HG03139 (cell line): ENCODE results near the gene SMIM45.

ENCODE experiments used
- ATAC-seq: cut with Tn5 transposase; IDR thresholded peaks from one replicate; pipeline ENCODE4 v1.9.1; 2021; ENCODE audit not compliant: unreplicated experiment

SMIM45 gene

GRCh38 chr22:41915786-41916493 lies 36.0 kb upstream of the SMIM45 start:
- ATAC-seq, result no peak

GRCh38 chr22:41916745-41917358 lies 35.1 kb upstream of the SMIM45 start:
- no peak for ATAC-seq

GRCh38 chr22:41917375-41917902 lies 34.5 kb upstream of the SMIM45 start:
- ATAC-seq, result no peak

- ATAC-seq, result no peak
Observed at GRCh38 chr22:41917903-41918791, 33.8 kb upstream of the SMIM45 start.

GRCh38 chr22:41919357-41920224 lies 32.4 kb upstream of the SMIM45 start:
- ATAC-seq, result peak; percentile 39

- peak; percentile 11 for ATAC-seq
Observed at GRCh38 chr22:41920271-41920976, 31.5 kb upstream of the SMIM45 start.

DNA sequence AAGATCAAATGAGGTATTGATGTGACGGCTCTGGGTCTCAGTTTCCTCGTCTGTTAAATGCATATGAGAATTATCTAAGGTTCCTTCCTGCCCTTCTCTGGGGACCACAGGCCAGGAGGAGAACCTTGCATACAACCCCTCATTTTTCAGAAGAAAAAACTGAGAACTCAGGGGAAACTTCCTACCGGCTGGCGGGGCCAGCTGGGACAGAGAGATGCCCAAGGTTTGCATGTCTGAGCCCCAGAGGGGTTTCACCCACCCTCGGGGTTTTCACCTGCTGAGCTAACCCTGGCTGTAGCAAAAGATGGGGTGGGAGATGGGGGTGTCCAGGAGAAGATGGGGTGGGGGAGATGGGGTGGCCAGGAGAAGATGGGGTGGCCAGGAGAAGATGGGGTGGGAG lies 29.6 kb upstream of the SMIM45 start:
- no peak for ATAC-seq

- no peak for ATAC-seq
Observed at GRCh38 chr22:41922940-41923594, 28.9 kb upstream of the SMIM45 start.

DNA sequence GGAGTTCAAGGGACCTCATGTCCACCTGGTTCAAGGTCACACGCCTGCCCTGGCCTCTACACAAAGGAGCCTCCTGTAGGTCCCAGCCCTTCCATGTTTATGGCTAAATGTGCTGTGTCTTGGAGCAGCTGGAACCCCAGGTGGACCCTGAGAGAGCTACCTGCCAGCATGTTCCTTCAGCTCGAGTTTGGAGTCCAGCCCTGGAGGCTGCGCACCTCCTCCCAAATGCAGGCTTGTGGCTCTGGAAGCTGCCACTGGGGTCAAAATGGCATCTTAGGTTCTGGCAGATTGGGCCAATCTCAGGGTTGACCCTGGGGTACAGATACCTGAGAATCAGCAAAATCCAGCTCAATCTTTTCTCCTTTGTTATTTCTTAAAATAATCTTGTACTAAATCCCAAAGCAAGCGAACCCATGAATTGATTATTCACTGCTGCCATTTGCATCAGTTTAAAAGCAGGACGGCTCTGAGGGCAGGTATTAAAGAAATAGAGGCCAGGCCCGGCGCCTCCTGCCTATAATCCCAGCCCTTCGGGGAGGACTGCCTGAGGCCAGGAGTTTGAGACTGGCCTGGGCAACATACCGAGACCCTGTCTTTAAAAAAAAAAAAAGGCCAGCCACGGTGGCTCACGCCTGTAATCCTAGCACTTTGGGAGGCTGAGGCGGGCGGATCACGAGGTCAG lies 28.2 kb upstream of the SMIM45 start:
- no peak for ATAC-seq

GRCh38 chr22:41925783-41926460 lies 26.0 kb upstream of the SMIM45 start:
- ATAC-seq, result no peak

- ATAC-seq, result no peak
Observed at GRCh38 chr22:41927813-41928212, 24.1 kb upstream of the SMIM45 start.

DNA sequence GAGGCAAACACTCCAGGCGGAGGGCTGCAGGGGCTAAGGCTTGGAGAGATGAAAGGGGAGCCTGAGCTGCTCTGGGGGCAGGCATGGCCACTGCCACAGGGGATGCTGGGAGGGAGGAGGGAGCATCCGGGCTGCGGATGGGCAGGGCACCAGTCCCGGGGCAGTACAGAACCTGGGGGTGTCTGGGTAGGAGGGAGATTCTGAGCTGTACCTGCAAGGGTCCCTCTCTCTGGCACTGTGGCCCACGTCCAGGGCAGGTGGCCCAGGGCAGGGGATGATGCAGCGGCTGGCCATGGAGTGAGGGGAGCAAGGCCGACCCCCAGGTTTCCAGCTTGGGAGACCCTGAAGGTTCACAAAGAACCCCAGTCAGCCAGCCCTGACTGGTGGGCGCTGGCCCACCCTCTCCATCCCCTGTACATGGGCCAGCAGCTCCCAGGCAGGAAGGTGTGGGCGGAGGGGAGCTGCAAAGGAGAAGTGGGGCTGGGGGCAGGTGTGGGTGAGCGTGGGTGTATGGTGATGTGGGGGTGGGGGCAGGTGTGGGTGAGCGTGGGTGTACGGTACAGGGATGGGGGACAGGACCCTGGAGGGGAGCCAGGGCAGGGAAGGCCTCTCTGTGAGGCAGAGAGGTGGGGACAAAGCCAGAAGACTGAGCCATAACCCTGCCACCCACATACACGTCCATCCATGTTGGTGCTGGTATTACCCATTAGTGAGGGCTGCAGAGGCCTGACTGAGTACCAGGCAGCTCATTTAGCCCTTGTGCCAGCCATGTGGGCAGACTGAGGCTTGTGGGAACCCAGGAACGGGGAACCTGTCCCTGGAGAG lies 23.1 kb upstream of the SMIM45 start:
- no peak for ATAC-seq

DNA sequence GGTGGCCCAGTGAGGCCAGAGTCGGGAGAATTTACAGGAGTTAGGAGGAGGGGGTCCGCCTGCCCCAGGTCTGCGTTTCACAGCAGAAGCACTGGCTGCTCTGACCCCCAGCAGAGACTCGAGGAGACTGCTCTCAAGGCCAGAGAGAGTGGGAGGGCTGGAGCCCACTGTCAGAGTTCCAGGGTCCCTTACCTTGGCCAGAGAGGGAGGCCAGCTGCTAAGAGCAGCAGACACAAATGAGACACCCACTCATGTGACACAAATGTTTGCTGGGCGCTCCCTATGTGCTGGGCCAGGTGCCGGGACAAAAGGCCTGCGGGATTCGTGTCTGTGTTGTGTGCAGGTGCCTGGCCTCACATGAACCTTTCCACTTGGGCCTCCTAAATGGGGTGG lies 22.5 kb upstream of the SMIM45 start:
- no peak for ATAC-seq

GRCh38 chr22:41931701-41932269 lies 20.2 kb upstream of the SMIM45 start:
- no peak for ATAC-seq

DNA sequence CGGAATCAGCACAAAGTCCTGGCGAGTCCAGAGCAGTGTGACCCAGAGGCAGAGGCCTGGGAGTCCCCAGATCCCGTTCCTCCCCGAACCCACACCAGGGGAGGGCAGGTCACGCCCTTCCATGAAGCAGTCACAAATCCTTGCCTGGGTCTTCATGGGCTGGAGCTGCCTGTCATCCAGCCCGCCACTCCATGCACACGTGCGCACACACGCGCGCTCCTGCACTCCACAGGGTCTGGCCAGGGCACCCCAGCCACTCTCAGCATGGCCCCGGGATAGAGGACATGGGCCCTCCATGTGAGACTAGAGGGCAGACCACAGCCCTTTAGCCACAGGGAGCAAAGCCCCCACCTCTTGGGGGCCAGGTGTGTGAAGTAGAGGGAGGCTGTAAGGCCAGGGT lies 19.6 kb upstream of the SMIM45 start:
- no peak for ATAC-seq

- no peak for ATAC-seq
Observed at GRCh38 chr22:41933411-41934177, 18.4 kb upstream of the SMIM45 start.
